ENCODE results near the gene LHCGR. TPM values are rescaled to one million over a fixed set of nuclear protein-coding genes. Genes with fewer than 3 reads are reported as not detected.

LHCGR gene
- total RNA-seq, 1 donor from 2014 or later = 0.13 TPM

- no peak overlapping the region for H3K4me3 Mint-ChIP-seq
- no peaks in the 10 kb centered on the region for H3K9me3 Mint-ChIP-seq
Measured at GRCh38 chr2:48724278-48724677, 31.2 kb downstream of the LHCGR start.

GRCh38 chr2:48723129-48723528 lies 32.4 kb downstream of the LHCGR start:
- Mint-ChIP-seq H3K4me1 (peaks cover 11% of the 10 kb centered on the region), H3K27me3 (ENCODE audit: low read depth) (no peaks in the 10 kb centered on the region), H3K4me3 (no peak overlapping the region), H3K36me3 (no peaks in the 10 kb centered on the region), H3K9me3 (no peaks in the 10 kb centered on the region), H3K27ac (no peak overlapping the region)
- DNase-seq (ENCODE audit: low spot score in 2 of 2, unreplicated experiment in 2 of 2) = no peak
- no peak for TF ChIP-seq CTCF (IDR thresholded peaks at IDR 0.05; ENCODE audit: unreplicated experiment)

More at GRCh38 chr2:48724278-48724677, 31.2 kb downstream of the LHCGR start:
- H3K4me1 Mint-ChIP-seq = peaks cover 11% of the 10 kb centered on the region
- H3K36me3 Mint-ChIP-seq = no peaks in the 10 kb centered on the region
- H3K27me3 Mint-ChIP-seq (ENCODE audit: low read depth) = no peaks in the 10 kb centered on the region
- DNase-seq (ENCODE audit: low spot score in 2 of 2, unreplicated experiment in 2 of 2) = no peak
- no peak overlapping the region for H3K27ac Mint-ChIP-seq
- TF ChIP-seq CTCF (IDR thresholded peaks at IDR 0.05; ENCODE audit: unreplicated experiment) = no peak

DNA sequence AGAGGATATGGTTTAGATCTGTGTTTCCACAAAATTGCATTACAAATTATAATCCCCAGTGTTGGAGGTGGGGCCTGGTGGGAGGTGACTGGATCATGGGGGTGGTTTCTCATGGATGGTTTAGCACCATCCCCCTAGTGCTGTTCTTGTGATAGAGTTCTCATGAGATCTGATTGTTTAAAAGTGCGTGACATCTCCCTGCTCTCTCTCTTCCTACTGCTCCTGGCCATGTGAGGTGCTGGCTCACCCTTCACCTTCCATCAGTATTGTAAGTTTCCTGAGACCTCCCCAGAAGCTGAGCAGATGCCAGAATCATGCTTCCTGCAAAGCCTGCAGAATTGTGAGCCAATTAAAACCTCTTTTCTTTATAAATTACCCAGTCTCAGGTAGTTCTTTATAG lies 33.1 kb downstream of the LHCGR start:
- no peak for DNase-seq (ENCODE audit: low spot score in 2 of 2, unreplicated experiment in 2 of 2)
- TF ChIP-seq CTCF (IDR thresholded peaks at IDR 0.05; ENCODE audit: unreplicated experiment) = no peak
- Mint-ChIP-seq H3K4me1 (peaks cover 11% of the 10 kb centered on the region), H3K27me3 (ENCODE audit: low read depth) (no peaks in the 10 kb centered on the region), H3K4me3 (no peak overlapping the region), H3K36me3 (no peaks in the 10 kb centered on the region), H3K9me3 (no peaks in the 10 kb centered on the region), H3K27ac (no peak overlapping the region)

- H3K9me3 Mint-ChIP-seq = no peaks in the 10 kb centered on the region
- no peak overlapping the region for H3K4me3 Mint-ChIP-seq
- DNase-seq (ENCODE audit: low spot score in 2 of 2, unreplicated experiment in 2 of 2) = no peak
- no peak for TF ChIP-seq CTCF (IDR thresholded peaks at IDR 0.05; ENCODE audit: unreplicated experiment)
- no peak overlapping the region for H3K27ac Mint-ChIP-seq
- no peaks in the 10 kb centered on the region for H3K36me3 Mint-ChIP-seq
- H3K27me3 Mint-ChIP-seq (ENCODE audit: low read depth) = no peaks in the 10 kb centered on the region
- H3K4me1 Mint-ChIP-seq = peaks cover 13% of the 10 kb centered on the region
Measured at GRCh38 chr2:48721158-48721557, 34.4 kb downstream of the LHCGR start.

DNA sequence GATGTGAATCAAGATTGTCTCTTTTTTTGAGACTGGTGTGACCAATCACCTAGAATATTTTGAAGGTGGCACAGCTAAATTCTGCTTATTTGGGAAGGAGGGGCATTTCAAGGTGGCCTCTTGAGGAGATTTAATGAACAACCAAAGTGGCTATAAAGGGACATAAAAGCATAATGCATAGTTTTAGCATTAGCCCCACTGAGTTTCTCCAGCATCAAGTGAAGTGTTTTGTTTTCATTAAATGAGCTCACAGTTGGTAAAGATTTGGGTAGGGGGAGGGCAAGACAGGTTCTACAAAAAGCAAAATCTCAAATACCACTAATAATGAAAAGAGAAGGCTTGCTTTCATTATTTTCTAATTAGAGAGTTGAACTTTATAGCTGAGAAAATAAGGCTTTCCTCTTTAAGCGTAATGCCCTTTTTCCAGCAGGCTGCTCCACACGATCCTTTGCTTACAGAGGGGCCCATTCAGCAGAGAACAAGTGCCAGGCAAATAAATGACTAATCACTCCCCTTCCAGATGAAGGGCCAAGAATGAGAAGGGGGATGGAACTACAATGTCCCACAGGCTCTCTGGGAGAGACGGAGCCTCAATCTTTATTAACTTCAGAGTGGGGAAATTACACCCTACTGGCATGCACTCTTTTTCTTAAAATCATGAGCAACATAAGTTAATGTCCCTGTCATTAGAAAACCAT lies 35.9 kb downstream of the LHCGR start:
- H3K4me3 Mint-ChIP-seq = no peak overlapping the region
- H3K9me3 Mint-ChIP-seq = no peaks in the 10 kb centered on the region
- H3K4me1 Mint-ChIP-seq = peaks cover 27% of the 10 kb centered on the region
- no peaks in the 10 kb centered on the region for H3K36me3 Mint-ChIP-seq
- no peak overlapping the region for H3K27ac Mint-ChIP-seq
- no peaks in the 10 kb centered on the region for H3K27me3 Mint-ChIP-seq (ENCODE audit: low read depth)
- no peak for DNase-seq (ENCODE audit: low spot score in 2 of 2, unreplicated experiment in 2 of 2)
- no peak for TF ChIP-seq CTCF (IDR thresholded peaks at IDR 0.05; ENCODE audit: unreplicated experiment)
